ENCODE measurements around the gene CREBBP. TPM values are rescaled to one million over a fixed set of nuclear protein-coding genes. Genes with fewer than 3 reads are reported as not detected.

CREBBP gene
- total and polyA plus RNA-seq, 4 donors, result 5.4 to 103 (median 61.0) TPM

GRCh38 chr16:3789375-3790099 is 91.0 kb downstream of the CREBBP start:
- Histone ChIP-seq H3K9me3 (ENCODE audit: control insufficient read depth, low read length) (no peaks in the 10 kb centered on the region), H3K27ac (ENCODE audit: low read depth in 1 of 2, low read length in 2 of 2) (no peak overlapping the region), H3K36me3 (ENCODE audit: control insufficient read depth in 1 of 2, insufficient read depth in 2 of 2, low read length in 1 of 2) (peaks cover 0 to 2% of the 10 kb centered on the region in 2 donors), H3K4me3 (ENCODE audit: low read length in 2 of 2) (no peak overlapping the region), H3K4me1 (ENCODE audit: control insufficient read depth in 1 of 2, insufficient read depth in 2 of 2, low read length in 2 of 2) (peaks cover 2 to 5% of the 10 kb centered on the region in 2 donors), H3K27me3 (ENCODE audit: control insufficient read depth in 1 of 2, insufficient read depth in 2 of 2, low read length in 1 of 2) (no peaks in the 10 kb centered on the region)
- WGBS, 2 donors, result 82 to 83% methylated on average over 8 of the region's 8 CpGs
- no peak for DNase-seq
- ATAC-seq (ENCODE audit: low FRiP score), result no peak
- intact Hi-C loops (cut with DNase I), result loop anchor here (5.0 kb wide), 2 partner anchors 83 to 88 kb away; no protein-coding TSS in a partner anchor

- 67 to 76% methylated on average over 9 of the region's 9 CpGs for WGBS, 2 donors
- ATAC-seq (ENCODE audit: low FRiP score) (no peak), DNase-seq (no peak)
- intact Hi-C loops (cut with DNase I), result no loop called here
- Histone ChIP-seq H3K36me3 (ENCODE audit: control insufficient read depth in 1 of 2, insufficient read depth in 2 of 2, low read length in 1 of 2) (peaks cover 0 to 2% of the 10 kb centered on the region in 2 donors), H3K27me3 (ENCODE audit: control insufficient read depth in 1 of 2, insufficient read depth in 2 of 2, low read length in 1 of 2) (no peaks in the 10 kb centered on the region), H3K4me1 (ENCODE audit: control insufficient read depth in 1 of 2, insufficient read depth in 2 of 2, low read length in 2 of 2) (peaks cover 2 to 5% of the 10 kb centered on the region in 2 donors), H3K4me3 (ENCODE audit: low read length in 2 of 2) (no peak overlapping the region), H3K27ac (ENCODE audit: low read depth in 1 of 2, low read length in 2 of 2) (no peak overlapping the region), H3K9me3 (ENCODE audit: control insufficient read depth, low read length) (no peaks in the 10 kb centered on the region)
Measured at GRCh38 chr16:3788711-3789374, 91.7 kb downstream of the CREBBP start.

GRCh38 chr16:3787924-3788661 is 92.4 kb downstream of the CREBBP start:
- 60 to 64% methylated on average over 10 of the region's 10 CpGs for WGBS, 2 donors
- no peak overlapping the region for H3K4me3 ChIP-seq (ENCODE audit: low read length in 2 of 2)
- DNase-seq (no peak), ATAC-seq (ENCODE audit: low FRiP score) (no peak)
- no peaks in the 10 kb centered on the region for H3K9me3 ChIP-seq (ENCODE audit: control insufficient read depth, low read length)
- peaks cover 0 to 2% of the 10 kb centered on the region in 2 donors for H3K36me3 ChIP-seq (ENCODE audit: control insufficient read depth in 1 of 2, insufficient read depth in 2 of 2, low read length in 1 of 2)
- peaks cover 2 to 5% of the 10 kb centered on the region in 2 donors for H3K4me1 ChIP-seq (ENCODE audit: control insufficient read depth in 1 of 2, insufficient read depth in 2 of 2, low read length in 2 of 2)
- no peaks in the 10 kb centered on the region for H3K27me3 ChIP-seq (ENCODE audit: control insufficient read depth in 1 of 2, insufficient read depth in 2 of 2, low read length in 1 of 2)
- intact Hi-C loops (cut with DNase I), result no loop called here
- H3K27ac ChIP-seq (ENCODE audit: low read depth in 1 of 2, low read length in 2 of 2), result no peak overlapping the region

GRCh38 chr16:3785413-3785812 is 95.1 kb downstream of the CREBBP start:
- Histone ChIP-seq H3K4me3 (ENCODE audit: low read length in 2 of 2) (no peak overlapping the region), H3K27ac (ENCODE audit: low read depth in 1 of 2, low read length in 2 of 2) (no peak overlapping the region), H3K4me1 (ENCODE audit: control insufficient read depth in 1 of 2, insufficient read depth in 2 of 2, low read length in 2 of 2) (no peaks in the 10 kb centered on the region), H3K9me3 (ENCODE audit: control insufficient read depth, low read length) (no peaks in the 10 kb centered on the region), H3K27me3 (ENCODE audit: control insufficient read depth in 1 of 2, insufficient read depth in 2 of 2, low read length in 1 of 2) (no peaks in the 10 kb centered on the region), H3K36me3 (ENCODE audit: control insufficient read depth in 1 of 2, insufficient read depth in 2 of 2, low read length in 1 of 2) (peaks cover 0 to 2% of the 10 kb centered on the region in 2 donors)
- ATAC-seq (ENCODE audit: low FRiP score), result no peak
- intact Hi-C loops (cut with DNase I), result no loop called here
- DNase-seq, result no peak
- 92 to 94% methylated on average over 12 of the region's 12 CpGs for WGBS, 2 donors

GRCh38 chr16:3783516-3783915 is 97.0 kb downstream of the CREBBP start:
- ATAC-seq (ENCODE audit: low FRiP score) (no peak), DNase-seq (no peak)
- no peak overlapping the region for H3K27ac ChIP-seq (ENCODE audit: low read depth in 1 of 2, low read length in 2 of 2)
- 65 to 70% methylated on average over 3 of the region's 3 CpGs for WGBS, 2 donors
- H3K36me3 ChIP-seq (ENCODE audit: control insufficient read depth in 1 of 2, insufficient read depth in 2 of 2, low read length in 1 of 2), result no peaks in the 10 kb centered on the region
- no peaks in the 10 kb centered on the region for H3K9me3 ChIP-seq (ENCODE audit: control insufficient read depth, low read length)
- intact Hi-C loops (cut with DNase I), result no loop called here
- H3K4me3 ChIP-seq (ENCODE audit: low read length in 2 of 2), result no peak overlapping the region
- no peaks in the 10 kb centered on the region for H3K27me3 ChIP-seq (ENCODE audit: control insufficient read depth in 1 of 2, insufficient read depth in 2 of 2, low read length in 1 of 2)
- no peaks in the 10 kb centered on the region for H3K4me1 ChIP-seq (ENCODE audit: control insufficient read depth in 1 of 2, insufficient read depth in 2 of 2, low read length in 2 of 2)

- H3K27ac ChIP-seq (ENCODE audit: low read depth in 1 of 2, low read length in 2 of 2), result no peak overlapping the region
- WGBS, 2 donors, result 79 to 83% methylated on average over 7 of the region's 7 CpGs
- no peak for ATAC-seq (ENCODE audit: low FRiP score)
- no peaks in the 10 kb centered on the region for H3K36me3 ChIP-seq (ENCODE audit: control insufficient read depth in 1 of 2, insufficient read depth in 2 of 2, low read length in 1 of 2)
- intact Hi-C loops (cut with DNase I), result no loop called here
- DNase-seq, result no peak
- H3K4me1 ChIP-seq (ENCODE audit: control insufficient read depth in 1 of 2, insufficient read depth in 2 of 2, low read length in 2 of 2), result no peaks in the 10 kb centered on the region
- H3K4me3 ChIP-seq (ENCODE audit: low read length in 2 of 2), result no peak overlapping the region
- H3K27me3 ChIP-seq (ENCODE audit: control insufficient read depth in 1 of 2, insufficient read depth in 2 of 2, low read length in 1 of 2), result no peaks in the 10 kb centered on the region
- no peaks in the 10 kb centered on the region for H3K9me3 ChIP-seq (ENCODE audit: control insufficient read depth, low read length)
Measured at GRCh38 chr16:3782566-3782965, 97.9 kb downstream of the CREBBP start.

- H3K27ac ChIP-seq (ENCODE audit: low read depth in 1 of 2, low read length in 2 of 2), result no peak overlapping the region
- no peaks in the 10 kb centered on the region for H3K36me3 ChIP-seq (ENCODE audit: control insufficient read depth in 1 of 2, insufficient read depth in 2 of 2, low read length in 1 of 2)
- no peaks in the 10 kb centered on the region for H3K9me3 ChIP-seq (ENCODE audit: control insufficient read depth, low read length)
- intact Hi-C loops (cut with DNase I), result no loop called here
- no peak for ATAC-seq (ENCODE audit: low FRiP score)
- H3K4me1 ChIP-seq (ENCODE audit: control insufficient read depth in 1 of 2, insufficient read depth in 2 of 2, low read length in 2 of 2), result no peaks in the 10 kb centered on the region
- DNase-seq, result no peak
- H3K27me3 ChIP-seq (ENCODE audit: control insufficient read depth in 1 of 2, insufficient read depth in 2 of 2, low read length in 1 of 2), result no peaks in the 10 kb centered on the region
- no peak overlapping the region for H3K4me3 ChIP-seq (ENCODE audit: low read length in 2 of 2)
- 79 to 81% methylated on average over 4 of the region's 4 CpGs for WGBS, 2 donors
Measured at GRCh38 chr16:3781421-3781820, 99.1 kb downstream of the CREBBP start.

GRCh38 chr16:3780570-3780969 is 99.9 kb downstream of the CREBBP start:
- no peak overlapping the region for H3K4me3 ChIP-seq (ENCODE audit: low read length in 2 of 2)
- no peak for DNase-seq
- ATAC-seq (ENCODE audit: low FRiP score), result no peak
- H3K27me3 ChIP-seq (ENCODE audit: control insufficient read depth in 1 of 2, insufficient read depth in 2 of 2, low read length in 1 of 2), result no peaks in the 10 kb centered on the region
- no peaks in the 10 kb centered on the region for H3K9me3 ChIP-seq (ENCODE audit: control insufficient read depth, low read length)
- intact Hi-C loops (cut with DNase I), result no loop called here
- 23 to 25% methylated on average over 6 of the region's 6 CpGs for WGBS, 2 donors
- peaks cover 0 to 4% of the 10 kb centered on the region in 2 donors for H3K36me3 ChIP-seq (ENCODE audit: control insufficient read depth in 1 of 2, insufficient read depth in 2 of 2, low read length in 1 of 2)
- no peak overlapping the region for H3K27ac ChIP-seq (ENCODE audit: low read depth in 1 of 2, low read length in 2 of 2)
- H3K4me1 ChIP-seq (ENCODE audit: control insufficient read depth in 1 of 2, insufficient read depth in 2 of 2, low read length in 2 of 2), result no peaks in the 10 kb centered on the region
